NT2/D1 (cell line): ENCODE data around the gene HBE1.

Experiments used
- DNase-seq: peaks from one replicate; pipeline ENCODE4 v3.0.0-alpha.2; 2011; ENCODE audit warnings: low read depth, low spot score
- H3K27me3 ChIP-seq: 2 replicates; pipeline ENCODE4 v1.6.0; 2011; ENCODE audit warnings: mild to moderate bottlenecking; ENCODE audit not compliant: insufficient read length, insufficient read depth
- H3K36me3 ChIP-seq: 2 replicates; pipeline ENCODE4 v1.6.1; 2011; ENCODE audit warnings: mild to moderate bottlenecking, low read length, mixed read lengths; ENCODE audit not compliant: insufficient read depth, insufficient read length
- H3K4me1 ChIP-seq: 2 replicates; pipeline ENCODE4 v1.5.1; 2011; ENCODE audit not compliant: insufficient read depth, insufficient read length
- H3K4me3 ChIP-seq: 2 replicates; pipeline ENCODE4 v1.5.1; 2011; ENCODE audit warnings: low read depth; ENCODE audit not compliant: insufficient read length
- H3K9ac ChIP-seq: 2 replicates; pipeline ENCODE4 v1.6.0; 2011; ENCODE audit warnings: low read depth; ENCODE audit not compliant: insufficient read length
- H3K9me3 ChIP-seq: 2 replicates; pipeline ENCODE4 v1.5.1; 2011; ENCODE audit warnings: mild to moderate bottlenecking, low read length; ENCODE audit not compliant: insufficient read depth
- SUZ12 ChIP-seq: IDR thresholded peaks from 2 replicates; pipeline ENCODE4 v1.6.1; 2011; ENCODE audit not compliant: insufficient read length, insufficient read depth; ENCODE audit errors: extremely low read depth
- YY1 ChIP-seq: IDR thresholded peaks from 2 replicates; pipeline ENCODE4 v1.6.1; 2011; ENCODE audit not compliant: insufficient read length, insufficient read depth
- ZNF274 ChIP-seq: IDR thresholded peaks from 2 replicates; pipeline ENCODE4 v1.6.1; 2011; ENCODE audit warnings: mild to moderate bottlenecking, low read depth, low read length

Gene HBE1

GRCh38 chr11:5238486-5238885 is 31.3 kb downstream of the HBE1 start:
- Histone ChIP-seq H3K27me3 (no peaks in the 10 kb centered on the region), H3K4me3 (no peak overlapping the region), H3K36me3 (no peaks in the 10 kb centered on the region), H3K9ac (no peak overlapping the region), H3K4me1 (no peaks in the 10 kb centered on the region), H3K9me3 (no peaks in the 10 kb centered on the region)
- TF ChIP-seq YY1, result no peak
- no peak for TF ChIP-seq SUZ12
- no peak for TF ChIP-seq ZNF274
- DNase-seq, result no peak

DNA sequence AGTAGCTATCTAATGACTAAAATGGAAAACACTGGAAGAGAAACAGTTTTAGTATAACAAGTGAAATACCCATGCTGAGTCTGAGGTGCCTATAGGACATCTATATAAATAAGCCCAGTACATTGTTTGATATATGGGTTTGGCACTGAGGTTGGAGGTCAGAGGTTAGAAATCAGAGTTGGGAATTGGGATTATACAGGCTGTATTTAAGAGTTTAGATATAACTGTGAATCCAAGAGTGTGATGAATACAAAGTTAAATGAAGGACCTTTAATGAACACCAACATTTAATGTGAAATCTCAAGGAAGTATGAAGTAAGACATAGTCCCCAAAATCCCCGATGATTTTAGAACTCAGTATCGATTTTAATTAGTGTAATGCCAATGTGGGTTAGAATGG is 32.3 kb downstream of the HBE1 start:
- DNase-seq, result no peak
- Histone ChIP-seq H3K4me1 (no peaks in the 10 kb centered on the region), H3K27me3 (no peaks in the 10 kb centered on the region), H3K9me3 (no peaks in the 10 kb centered on the region), H3K4me3 (no peak overlapping the region), H3K36me3 (no peaks in the 10 kb centered on the region), H3K9ac (no peak overlapping the region)
- no peak for TF ChIP-seq ZNF274
- TF ChIP-seq YY1, result no peak
- TF ChIP-seq SUZ12, result no peak

DNA sequence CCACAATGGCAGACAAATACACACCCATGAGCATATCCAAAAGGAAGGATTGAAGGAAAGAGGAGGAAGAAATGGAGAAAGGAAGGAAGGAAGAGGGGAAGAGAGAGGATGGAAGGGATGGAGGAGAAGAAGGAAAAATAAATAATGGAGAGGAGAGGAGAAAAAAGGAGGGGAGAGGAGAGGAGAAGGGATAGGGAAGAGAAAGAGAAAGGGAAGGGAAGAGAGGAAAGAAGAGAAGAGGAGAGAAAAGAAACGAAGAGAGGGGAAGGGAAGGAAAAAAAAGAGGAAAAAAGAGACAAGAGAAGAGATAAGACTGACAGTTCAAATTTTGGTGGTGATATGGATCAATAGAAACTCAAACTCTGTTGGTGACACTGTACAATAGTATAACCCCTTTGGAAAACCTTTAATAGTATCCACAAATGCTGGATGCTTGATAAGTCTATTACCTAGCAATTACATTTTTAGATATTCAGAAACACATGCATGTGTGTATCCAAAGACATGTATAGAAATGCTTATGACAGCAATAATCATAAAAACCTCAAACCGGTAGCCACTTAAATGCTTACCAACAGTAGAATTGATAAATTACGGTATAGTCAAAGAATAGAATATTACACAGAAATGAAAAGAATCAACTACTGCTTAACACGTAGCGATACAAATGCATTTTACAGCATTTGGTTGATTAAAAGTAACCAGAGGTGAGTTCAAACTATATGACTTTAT is 34.2 kb downstream of the HBE1 start:
- no peaks in the 10 kb centered on the region for H3K36me3 ChIP-seq
- TF ChIP-seq YY1 (no peak), ZNF274 (no peak), SUZ12 (no peak)

DNA sequence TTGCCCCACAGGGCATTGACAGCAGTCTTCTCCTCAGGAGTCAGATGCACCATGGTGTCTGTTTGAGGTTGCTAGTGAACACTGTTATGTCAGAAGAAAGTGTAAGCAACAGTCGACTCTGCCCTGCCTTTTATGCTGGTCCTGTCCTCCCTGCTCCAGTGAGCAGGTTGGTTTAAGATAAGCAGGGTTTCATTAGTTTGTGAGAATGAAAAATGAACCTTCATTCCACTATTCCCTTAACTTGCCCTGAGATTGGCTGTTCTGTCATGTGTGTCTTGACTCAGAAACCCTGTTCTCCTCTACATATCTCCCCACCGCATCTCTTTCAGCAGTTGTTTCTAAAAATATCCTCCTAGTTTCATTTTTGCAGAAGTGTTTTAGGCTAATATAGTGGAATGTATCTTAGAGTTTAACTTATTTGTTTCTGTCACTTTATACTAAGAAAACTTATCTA is 35.3 kb downstream of the HBE1 start, which contains the start of gene HBD:
Gene HBD, minus strand, starts transcription at position 103 of the 454 bp plus-strand sequence. Its CDS starts 50 bp downstream, at position 53.
- DNase-seq, result no peak

More for the DNA sequence above, 34.2 kb downstream of the HBE1 start:
- Histone ChIP-seq H3K27me3 (no peaks in the 10 kb centered on the region), H3K4me1 (no peaks in the 10 kb centered on the region), H3K9ac (no peak overlapping the region), H3K9me3 (no peaks in the 10 kb centered on the region), H3K4me3 (no peak overlapping the region)
- no peak for DNase-seq

GRCh38 chr11:5233307-5233706 is 36.4 kb downstream of the HBE1 start:
- H3K27me3 ChIP-seq, result no peaks in the 10 kb centered on the region
- H3K4me1 ChIP-seq, result no peaks in the 10 kb centered on the region
- no peaks in the 10 kb centered on the region for H3K36me3 ChIP-seq
- DNase-seq, result no peak
- no peak overlapping the region for H3K4me3 ChIP-seq
- H3K9me3 ChIP-seq, result no peaks in the 10 kb centered on the region
- TF ChIP-seq YY1 (no peak), SUZ12 (no peak)
- H3K9ac ChIP-seq, result no peak overlapping the region

More for the DNA sequence above, 35.3 kb downstream of the HBE1 start, which contains the start of gene HBD:
- no peaks in the 10 kb centered on the region for H3K9me3 ChIP-seq
- H3K4me3 ChIP-seq, result no peak within 1 kb of the TSS
- H3K27me3 ChIP-seq, result no peaks in the 10 kb centered on the region
- no peak for TF ChIP-seq SUZ12
- no peak for TF ChIP-seq ZNF274
- TF ChIP-seq YY1, result no peak
- H3K4me1 ChIP-seq, result no peaks in the 10 kb centered on the region
- no peak within 1 kb of the TSS for H3K9ac ChIP-seq
- H3K36me3 ChIP-seq, result no peaks in the 10 kb centered on the region

DNA sequence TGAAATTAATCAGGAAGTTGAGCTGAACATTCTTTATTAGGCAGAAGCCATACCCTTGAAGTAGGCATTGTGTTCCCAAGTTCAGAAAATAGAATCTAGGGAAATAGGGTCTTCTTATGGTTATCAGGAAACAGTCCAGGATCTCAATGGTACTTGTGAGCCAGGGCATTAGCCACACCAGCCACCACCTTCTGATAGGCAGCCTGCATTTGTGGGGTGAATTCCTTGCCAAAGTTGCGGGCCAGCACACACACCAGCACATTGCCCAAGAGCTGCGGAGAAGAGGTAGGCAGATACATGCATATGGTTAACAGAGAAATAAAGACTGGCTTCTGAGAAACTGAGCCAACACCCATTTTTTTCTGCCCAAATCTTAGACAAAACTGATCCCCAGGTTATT is 36.9 kb downstream of the HBE1 start:
- Histone ChIP-seq H3K9me3 (no peaks in the 10 kb centered on the region), H3K4me1 (no peaks in the 10 kb centered on the region), H3K36me3 (no peaks in the 10 kb centered on the region), H3K27me3 (no peaks in the 10 kb centered on the region), H3K4me3 (no peak overlapping the region), H3K9ac (no peak overlapping the region)
- TF ChIP-seq ZNF274 (no peak), SUZ12 (no peak), YY1 (no peak)
- no peak for DNase-seq

- Histone ChIP-seq H3K9me3 (no peaks in the 10 kb centered on the region), H3K9ac (no peak overlapping the region), H3K4me3 (no peak overlapping the region), H3K36me3 (no peaks in the 10 kb centered on the region), H3K27me3 (no peaks in the 10 kb centered on the region), H3K4me1 (no peaks in the 10 kb centered on the region)
- TF ChIP-seq SUZ12 (no peak), ZNF274 (no peak), YY1 (no peak)
- DNase-seq, result no peak
These were observed 37.6 kb downstream of the HBE1 start for GRCh38 chr11:5232176-5232575.
